ENCODE data around the gene FOXRED1.

GRCh38 chr11:126267650-126268049, 1.3 kb upstream of the FOXRED1 start:
- TF ChIP-seq SP1 (CRISPR knock-in tag; IDR thresholded peaks at IDR 0.05) (no peak), ARID3A (IDR thresholded peaks at IDR 0.05; ENCODE audit: borderline replicate concordance, low read depth, low read length) (no peak), BACH1 (tag; IDR thresholded peaks at IDR 0.05) (no peak), ZBED1 (IDR thresholded peaks at IDR 0.05) (no peak), SNIP1 (IDR thresholded peaks at IDR 0.05; ENCODE audit: low read depth) (no peak), ETV6 (IDR thresholded peaks at IDR 0.05; ENCODE audit: borderline replicate concordance in 1 of 2, low read depth in 2 of 2, low read length in 1 of 2) (no peak), ETV6 (CRISPR knock-in tag; IDR thresholded peaks at IDR 0.05; ENCODE audit: borderline replicate concordance) (no peak), CTCF (IDR thresholded peaks at IDR 0.05 in 2 of 3, conservative IDR thresholded peaks at IDR 0.05 in 1 of 3; ENCODE audit: insufficient read depth in 2 of 3, low read depth in 1 of 3, low read length in 3 of 3) (no peak), RAD21 (CRISPR knock-in tag; conservative IDR thresholded peaks at IDR 0.05 in 1 of 2, IDR thresholded peaks at IDR 0.05 in 1 of 2) (no peak), ZHX1 (conservative IDR thresholded peaks at IDR 0.05; ENCODE audit: low read length) (no peak), ZNF449 (CRISPR knock-in tag; IDR thresholded peaks at IDR 0.05) (no peak), TCF7L2 (IDR thresholded peaks at IDR 0.05; ENCODE audit: low read depth, low read length) (no peak), SMAD4 (CRISPR knock-in tag; conservative IDR thresholded peaks at IDR 0.05) (no peak)

Measured in K562 (cell line).